OCI-LY7 (cell line): ENCODE data around the gene EPB41L4B. TPM values are rescaled to one million over a fixed set of nuclear protein-coding genes. Genes with fewer than 3 reads are reported as not detected.

Experiments
- BruUV-seq: library from RNA; stranded (reverse); fragments of 400-500 nt; replicated peaks from 2 replicates; lab custom pipeline; 2021; lab: Mats Ljungman, UMichigan
- CTCF ChIA-PET: fragments of 300-600 bp; sonication (Branson Sonifier 250); formaldehyde crosslinking; loops from one replicate; lab custom pipeline; 2022; ENCODE audit warnings: antibody characterized with exemption; ENCODE audit not compliant: unreplicated experiment; lab: Charles Lee
- POLR2A ChIA-PET: fragments of 300-600 bp; sonication (Branson Sonifier 250); formaldehyde crosslinking; loops from one replicate; lab custom pipeline; 2022; ENCODE audit warnings: antibody characterized with exemption; lab: Charles Lee
- DNase-seq: peaks from one replicate; pipeline ENCODE4 v3.0.0-alpha.2; 2015; ENCODE audit warnings: low spot score
- H2AFZ ChIP-seq: fragments of 200-600 bp; sonication (generic), shearing (Covaris generic); 2 replicates; pipeline ENCODE4 v1.6.1; 2014; ENCODE audit warnings: mild to moderate bottlenecking, antibody characterized with exemption, low read length, moderate library complexity
- H3K27ac ChIP-seq: fragments of 200-600 bp; sonication (generic); 2 replicates; pipeline ENCODE4 v1.5.1; 2014; ENCODE audit warnings: mixed run types, low read depth, mild to moderate bottlenecking, moderate library complexity, low read length, inconsistent platforms; ENCODE audit not compliant: poor library complexity, severe bottlenecking
- H3K36me3 ChIP-seq: fragments of 200-600 bp; sonication (generic); 2 replicates; pipeline ENCODE4 v1.6.1; 2014; ENCODE audit warnings: mild to moderate bottlenecking, antibody characterized with exemption, low read length, moderate library complexity, mixed read lengths; ENCODE audit not compliant: insufficient read depth
- H3K4me1 ChIP-seq: fragments of 200-600 bp; sonication (generic); 2 replicates; pipeline ENCODE4 v1.5.1; 2014; ENCODE audit warnings: mild to moderate bottlenecking, low read length; ENCODE audit not compliant: insufficient read depth, poor library complexity, severe bottlenecking
- H3K4me2 ChIP-seq: fragments of 200-600 bp; sonication (generic); 2 replicates; pipeline ENCODE4 v1.6.1; 2014; ENCODE audit warnings: mild to moderate bottlenecking, low read length
- H3K4me3 ChIP-seq: fragments of 200-600 bp; sonication (generic); 2 replicates; pipeline ENCODE4 v1.5.1; 2014; ENCODE audit warnings: mild to moderate bottlenecking, low read depth, low read length; ENCODE audit not compliant: poor library complexity, severe bottlenecking
- H3K79me2 ChIP-seq: fragments of 200-600 bp; sonication (generic); 2 replicates; pipeline ENCODE4 v1.6.1; 2016; ENCODE audit warnings: low read depth, mild to moderate bottlenecking, low read length, moderate library complexity, mixed read lengths; ENCODE audit not compliant: insufficient read depth
- H3K9me2 ChIP-seq: fragments of 200-600 bp; sonication (generic); 2 replicates; pipeline ENCODE4 v1.6.1; 2016; ENCODE audit warnings: mild to moderate bottlenecking, low read length, mixed read lengths; ENCODE audit not compliant: insufficient read depth
- H3K9me3 ChIP-seq: fragments of 200-600 bp; sonication (generic); 2 replicates; pipeline ENCODE4 v1.6.1; 2014; ENCODE audit warnings: mild to moderate bottlenecking, mixed run types, low read length, mixed read lengths
- H4K20me1 ChIP-seq: fragments of 200-600 bp; sonication (generic); 2 replicates; pipeline ENCODE4 v1.6.1; 2014; ENCODE audit warnings: mild to moderate bottlenecking, antibody characterized with exemption, low read length, moderate library complexity, mixed read lengths; ENCODE audit not compliant: insufficient read depth
- CTCF ChIP-seq: fragments of 200-600 bp; sonication (generic); conservative IDR thresholded peaks from 2 replicates; pipeline ENCODE4 v1.5.1; 2014; ENCODE audit warnings: mild to moderate bottlenecking, antibody characterized with exemption, low read length, moderate library complexity, mixed read lengths
- EZH2phosphoT487 ChIP-seq: fragments of 200-600 bp; sonication (generic); IDR thresholded peaks from 2 replicates; pipeline ENCODE4 v1.6.1; 2018; ENCODE audit warnings: low read depth, borderline replicate concordance, mild to moderate bottlenecking, mixed run types, antibody characterized with exemption, low read length, moderate library complexity, mixed read lengths
- intact Hi-C: fragments of 100-400 bp; cut with micrococcal nuclease; formaldehyde crosslinking; loops from one replicate; pipeline ENCODE4 v1.10.0; 2022; ENCODE audit not compliant: unreplicated experiment
- total RNA-seq, 2 experiments: library from RNA; depleted of rRNA in 1 of 2; stranded (reverse); fragments of >200 nt in 1 of 2; shearing (Covaris generic) in 1 of 2; gene quantifications; 2 replicates each; pipeline ENCODE4 v1.2.3, GENCODE V29; 2014 to 2022

The EPB41L4B gene
- total RNA-seq, 2 experiments from 2014 or later = 0.29 TPM; not detected in 1

- Histone ChIP-seq H3K4me2 (no peak overlapping the region), H3K4me1 (no peaks in the 10 kb centered on the region), H2AFZ (no peak overlapping the region), H3K4me3 (no peak overlapping the region), H4K20me1 (no peaks in the 10 kb centered on the region), H3K79me2 (no peaks in the 10 kb centered on the region), H3K36me3 (no peaks in the 10 kb centered on the region), H3K9me3 (no peaks in the 10 kb centered on the region), H3K9me2 (no peaks in the 10 kb centered on the region), H3K27ac (no peak overlapping the region)
- ChIA-PET POLR2A (interaction anchor here (0.5 kb wide), 1 partner anchor 1486 kb away, joined by 3 read pairs; no protein-coding TSS in a partner anchor), CTCF (no interaction called here)
- no TSS peak for BruUV-seq
- no peak for DNase-seq
- intact Hi-C loops = no loop called here
- TF ChIP-seq CTCF (no peak), EZH2phosphoT487 (no peak)
Observed at GRCh38 chr9:109299891-109300290, 21.0 kb downstream of the EPB41L4B start.

DNA sequence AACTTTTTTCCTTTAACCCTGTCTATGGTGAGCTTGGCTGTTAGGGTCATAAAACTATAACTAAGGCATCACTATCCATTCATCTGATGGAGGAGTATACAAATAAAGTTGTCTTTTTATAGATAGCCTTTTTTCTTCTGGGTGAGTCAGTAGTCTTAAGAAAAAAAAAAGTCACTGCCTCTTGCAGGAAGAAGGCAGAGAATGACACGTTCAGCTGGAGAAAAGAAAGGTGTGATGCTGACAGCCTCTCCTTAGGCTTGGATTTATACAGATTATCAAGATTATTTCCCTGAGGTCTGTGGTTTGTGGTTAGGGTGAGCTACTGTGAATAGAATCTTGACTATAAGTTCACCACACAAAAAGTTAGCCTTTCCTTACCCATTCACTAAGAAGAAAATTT lies 23.0 kb downstream of the EPB41L4B start:
- Histone ChIP-seq H3K9me3 (no peaks in the 10 kb centered on the region), H3K9me2 (no peaks in the 10 kb centered on the region), H3K27ac (no peak overlapping the region), H4K20me1 (no peaks in the 10 kb centered on the region), H2AFZ (no peak overlapping the region), H3K4me2 (no peak overlapping the region), H3K4me1 (no peaks in the 10 kb centered on the region), H3K79me2 (no peaks in the 10 kb centered on the region), H3K4me3 (no peak overlapping the region), H3K36me3 (no peaks in the 10 kb centered on the region)
- no TSS peak for BruUV-seq
- DNase-seq = no peak
- ChIA-PET POLR2A (interaction anchor here (0.6 to 0.7 kb wide), 2 partner anchors 34 to 458 kb away, joined by 3 read pairs; no protein-coding TSS in a partner anchor), CTCF (no interaction called here)
- intact Hi-C loops = no loop called here
- TF ChIP-seq CTCF (no peak), EZH2phosphoT487 (no peak)

DNA sequence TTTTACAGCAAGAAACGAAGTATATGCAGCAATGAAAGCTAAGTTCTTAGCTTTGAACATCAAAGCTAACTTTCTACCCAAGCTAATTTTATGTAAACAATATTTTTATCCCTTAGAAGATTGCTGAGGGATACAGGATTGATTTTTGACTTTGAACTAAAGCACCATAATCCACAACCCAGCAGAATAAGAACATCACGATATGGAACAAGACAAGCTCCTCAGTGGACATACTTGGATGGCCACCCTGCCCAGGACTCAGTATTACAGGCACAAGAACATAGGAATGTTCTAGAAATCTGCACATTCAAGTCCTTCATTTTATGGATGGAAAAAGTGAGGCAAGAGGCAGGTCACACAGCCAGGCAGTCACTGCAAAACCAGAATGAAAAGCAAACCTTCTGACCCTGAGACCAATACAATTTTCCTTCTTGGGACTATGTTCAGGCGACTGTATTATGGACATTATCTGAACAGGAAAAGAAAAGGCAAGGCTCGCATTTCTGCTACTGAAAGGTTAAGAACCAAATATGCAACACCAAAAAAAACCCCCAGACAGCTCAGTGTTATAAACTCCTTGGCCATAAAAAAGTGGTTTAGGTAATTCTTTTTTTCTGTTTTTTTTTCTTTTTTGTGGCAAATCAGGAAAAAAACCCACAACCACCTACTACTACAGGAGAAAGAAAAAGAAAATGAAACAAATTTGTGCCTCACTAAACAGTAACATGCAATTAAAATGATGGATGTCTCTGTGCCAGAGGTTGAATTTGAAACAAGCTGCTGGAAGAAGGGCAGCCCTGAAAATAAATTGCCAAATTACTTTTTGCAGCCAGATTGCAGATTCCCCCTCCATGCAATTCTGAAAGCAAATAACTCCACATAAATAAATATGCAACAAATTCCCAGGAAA lies 25.4 kb downstream of the EPB41L4B start:
- Histone ChIP-seq H2AFZ (no peak overlapping the region), H3K79me2 (no peaks in the 10 kb centered on the region), H3K9me3 (no peaks in the 10 kb centered on the region), H4K20me1 (no peaks in the 10 kb centered on the region), H3K4me1 (no peaks in the 10 kb centered on the region), H3K9me2 (no peaks in the 10 kb centered on the region), H3K36me3 (no peaks in the 10 kb centered on the region), H3K4me3 (no peak overlapping the region), H3K27ac (no peak overlapping the region), H3K4me2 (no peak overlapping the region)
- intact Hi-C loops = no loop called here
- ChIA-PET POLR2A (no interaction called here), CTCF (no interaction called here)
- TF ChIP-seq EZH2phosphoT487 (no peak), CTCF (no peak)
- no TSS peak for BruUV-seq
- no peak for DNase-seq
